Endodermal cell (in vitro differentiated cells): ENCODE measurements around the gene SH2B2. TPM values are rescaled to one million over a fixed set of nuclear protein-coding genes. Genes with fewer than 3 reads are reported as not detected.

ENCODE experiments used
- DNase-seq: peaks from one replicate; pipeline ENCODE4 v3.0.0-alpha.2; 2017
- H3K27ac ChIP-seq: 2 replicates; pipeline ENCODE4 v1.5.1; 2013; ENCODE audit warnings: mild to moderate bottlenecking, low read depth, low read length, moderate library complexity
- H3K27me3 ChIP-seq: 2 replicates; pipeline ENCODE4 v1.6.1; 2013; ENCODE audit warnings: mild to moderate bottlenecking, low read length, moderate library complexity; ENCODE audit not compliant: insufficient read depth, control insufficient read depth, poor library complexity, severe bottlenecking
- H3K36me3 ChIP-seq: 2 replicates; pipeline ENCODE4 v1.7.0; 2013; ENCODE audit warnings: mild to moderate bottlenecking, low read length, moderate library complexity; ENCODE audit not compliant: control insufficient read depth, insufficient read depth
- H3K4me1 ChIP-seq: one replicate; pipeline ENCODE4 v1.7.0; 2013; ENCODE audit warnings: low read length; ENCODE audit not compliant: control insufficient read depth, insufficient read depth
- H3K4me3 ChIP-seq: 2 replicates; pipeline ENCODE4 v1.5.1; 2013; ENCODE audit warnings: mild to moderate bottlenecking, low read length, moderate library complexity
- H3K9ac ChIP-seq: 2 replicates; pipeline ENCODE4 v1.6.1; 2013; ENCODE audit warnings: mild to moderate bottlenecking, low read length, moderate library complexity; ENCODE audit not compliant: poor library complexity, severe bottlenecking; ENCODE audit errors: extremely low read depth
- H3K9me3 ChIP-seq: 2 replicates; pipeline ENCODE4 v1.6.1; 2013; ENCODE audit warnings: mild to moderate bottlenecking, low read length, moderate library complexity; ENCODE audit not compliant: control insufficient read depth
- H3K27ac Mint-ChIP-seq: 2 replicates; pipeline ENCODE4 v1.8.0; 2020; ENCODE audit warnings: mixed read lengths
- H3K27me3 Mint-ChIP-seq: 2 replicates; pipeline ENCODE4 v1.8.0; 2021; ENCODE audit warnings: mild to moderate bottlenecking, mixed read lengths; ENCODE audit not compliant: insufficient read depth
- H3K36me3 Mint-ChIP-seq: 2 replicates; pipeline ENCODE4 v1.8.0; 2020; ENCODE audit warnings: low read depth, mixed read lengths
- H3K4me1 Mint-ChIP-seq: 2 replicates; pipeline ENCODE4 v1.8.0; 2020; ENCODE audit warnings: mixed read lengths
- H3K4me3 Mint-ChIP-seq: 2 replicates; pipeline ENCODE4 v1.8.0; 2020; ENCODE audit warnings: mild to moderate bottlenecking, moderate library complexity, mixed read lengths
- H3K9me3 Mint-ChIP-seq: 2 replicates; pipeline ENCODE4 v1.8.0; 2020; ENCODE audit warnings: mild to moderate bottlenecking, mixed read lengths
- WGBS, 2 experiments: methylation state at CpG; one replicate each; pipeline versions ENCODE4 v1.1.5 to v1.1.7; 2013; ENCODE audit warnings: missing lambda C conversion rate in 2 of 2, mixed read lengths in 1 of 2; ENCODE audit not compliant: insufficient coverage in 1 of 2, insufficient read length in 1 of 2; 5-methylcytosine and 5-hydroxymethylcytosine counted together
- long read RNA-seq, 4 experiments: library from polyadenylated mRNA in 2 of 4; library from RNA in 1 of 4; library from capped mRNA in 1 of 4; stranded (forward) in 3 of 4; unstranded in 1 of 4; transcript quantifications; one replicate each; pipeline ENCODE4 v2.0.0, GENCODE V29; 2020 to 2021; ENCODE audit warnings: inconsistent platforms in 1 of 4
- polyA plus RNA-seq, 2 experiments: library from polyadenylated mRNA; stranded (reverse); fragments of 50-300 nt; gene quantifications; one replicate each; pipeline ENCODE4 v1.2.3, GENCODE V29; 2013
- total RNA-seq, 2 donors: library from RNA; stranded (reverse); fragmentation: NEBNext Ultra II Directional in 1 of 2; extraction: Animal tissue kit (Norgen Biotek cat#: 25700) in 1 of 2; gene quantifications; 2 replicates in 1 of 2; 3 replicates in 1 of 2; pipeline ENCODE4 v1.2.1, GENCODE V29; 2021
- TF ChIP-seq, protein P1 (sequence below): fragments of 200-600 bp; sonication (generic); conservative IDR thresholded peaks from 2 replicates; pipeline ENCODE4 v1.5.0; 2021; ENCODE audit warnings: antibody characterized with exemption, mild to moderate bottlenecking

Gene SH2B2
- total RNA-seq, result 1 to 10 TPM; 8.0 to 8.7 TPM
- 8.4 TPM for polyA plus RNA-seq (2013, experiment 1 of 2)
- 8.7 TPM for polyA plus RNA-seq (2013, experiment 2 of 2)
- long read RNA-seq, experiment 1, partial matches to known transcripts, result 1 of 6 reads
- long read RNA-seq, experiment 1, other reads (novel, unspliced or antisense), result 5 of 6 reads
- long read RNA-seq, experiment 2, partial matches to known transcripts, result 0 of 50 reads
- long read RNA-seq, experiment 2, other reads (novel, unspliced or antisense), result 50 of 50 reads
- long read RNA-seq, experiment 3, result 0 reads
- long read RNA-seq, experiment 4, result 0 reads

DNA sequence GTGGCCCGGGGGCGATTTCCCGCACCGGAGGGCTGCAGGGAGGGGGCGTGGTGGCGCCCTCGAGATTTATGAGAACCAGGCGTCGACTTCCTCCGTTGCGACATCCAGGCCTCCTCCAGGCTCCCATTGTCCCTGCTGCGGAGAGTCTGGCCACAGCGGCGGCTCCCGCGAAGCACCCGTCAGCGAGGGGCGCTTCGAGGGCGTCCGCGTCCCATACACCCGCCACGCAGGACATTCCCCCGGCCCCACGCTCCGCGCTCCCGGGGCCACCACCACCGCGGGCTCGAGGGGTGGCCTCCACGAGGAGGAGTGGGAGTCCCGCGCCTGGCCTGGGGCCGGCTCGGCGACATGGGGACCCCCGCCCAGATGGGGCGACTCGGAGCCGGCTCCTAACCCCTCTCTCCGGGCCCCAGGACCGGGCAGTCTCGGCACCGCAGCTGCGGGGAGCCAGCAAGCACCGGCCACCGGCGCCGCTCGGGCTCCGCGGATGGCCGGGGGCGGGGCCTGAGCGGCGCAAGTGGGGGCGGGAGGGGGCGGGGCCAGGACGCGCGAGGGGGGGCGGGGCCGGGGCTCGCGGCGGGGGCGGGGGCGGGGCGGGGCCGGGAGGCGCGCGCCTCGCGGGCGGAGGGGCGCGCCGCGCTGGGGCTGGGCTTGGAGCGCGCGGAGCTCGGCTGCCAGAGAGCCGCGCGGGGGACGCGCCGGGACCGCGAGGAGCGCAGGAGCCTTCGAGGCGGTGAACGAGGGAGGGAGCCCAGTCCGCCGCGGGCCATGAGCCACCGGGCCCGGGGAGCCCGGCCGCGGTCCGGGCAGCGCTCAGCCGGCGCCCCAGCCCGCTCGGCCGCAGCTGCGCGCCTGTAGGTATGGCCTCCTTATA is at the start of gene SH2B2:
Gene SH2B2 (plus strand): TSS at position 632 of the 874 bp plus-strand sequence. CDS start 13,683 bp downstream, outside the sequence.
- Histone ChIP-seq H3K36me3 (no peaks in the 10 kb centered on the region), H3K9ac (peak within 1 kb of the TSS; percentile 70), H3K9me3 (no peaks in the 10 kb centered on the region), H3K27me3 (peaks cover 5% of the 10 kb centered on the region), H3K4me1 (no peaks in the 10 kb centered on the region), H3K27ac (peak within 1 kb of the TSS; percentile 89), H3K4me3 (peak within 1 kb of the TSS; percentile 81)
- Mint-ChIP-seq H3K36me3 (no peaks in the 10 kb centered on the region), H3K4me3 (peak within 1 kb of the TSS; percentile 54), H3K9me3 (no peaks in the 10 kb centered on the region), H3K4me1 (no peaks in the 10 kb centered on the region), H3K27me3 (peaks cover 22% of the 10 kb centered on the region), H3K27ac (no peak within 1 kb of the TSS)
- TF ChIP-seq, protein P1, sequence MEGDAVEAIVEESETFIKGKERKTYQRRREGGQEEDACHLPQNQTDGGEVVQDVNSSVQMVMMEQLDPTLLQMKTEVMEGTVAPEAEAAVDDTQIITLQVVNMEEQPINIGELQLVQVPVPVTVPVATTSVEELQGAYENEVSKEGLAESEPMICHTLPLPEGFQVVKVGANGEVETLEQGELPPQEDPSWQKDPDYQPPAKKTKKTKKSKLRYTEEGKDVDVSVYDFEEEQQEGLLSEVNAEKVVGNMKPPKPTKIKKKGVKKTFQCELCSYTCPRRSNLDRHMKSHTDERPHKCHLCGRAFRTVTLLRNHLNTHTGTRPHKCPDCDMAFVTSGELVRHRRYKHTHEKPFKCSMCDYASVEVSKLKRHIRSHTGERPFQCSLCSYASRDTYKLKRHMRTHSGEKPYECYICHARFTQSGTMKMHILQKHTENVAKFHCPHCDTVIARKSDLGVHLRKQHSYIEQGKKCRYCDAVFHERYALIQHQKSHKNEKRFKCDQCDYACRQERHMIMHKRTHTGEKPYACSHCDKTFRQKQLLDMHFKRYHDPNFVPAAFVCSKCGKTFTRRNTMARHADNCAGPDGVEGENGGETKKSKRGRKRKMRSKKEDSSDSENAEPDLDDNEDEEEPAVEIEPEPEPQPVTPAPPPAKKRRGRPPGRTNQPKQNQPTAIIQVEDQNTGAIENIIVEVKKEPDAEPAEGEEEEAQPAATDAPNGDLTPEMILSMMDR, result peak; percentile 11
- WGBS, 2 experiments, result 1% methylated on average over 23 to 101 of the region's 116 CpGs
- DNase-seq, result peak; percentile 86

DNA sequence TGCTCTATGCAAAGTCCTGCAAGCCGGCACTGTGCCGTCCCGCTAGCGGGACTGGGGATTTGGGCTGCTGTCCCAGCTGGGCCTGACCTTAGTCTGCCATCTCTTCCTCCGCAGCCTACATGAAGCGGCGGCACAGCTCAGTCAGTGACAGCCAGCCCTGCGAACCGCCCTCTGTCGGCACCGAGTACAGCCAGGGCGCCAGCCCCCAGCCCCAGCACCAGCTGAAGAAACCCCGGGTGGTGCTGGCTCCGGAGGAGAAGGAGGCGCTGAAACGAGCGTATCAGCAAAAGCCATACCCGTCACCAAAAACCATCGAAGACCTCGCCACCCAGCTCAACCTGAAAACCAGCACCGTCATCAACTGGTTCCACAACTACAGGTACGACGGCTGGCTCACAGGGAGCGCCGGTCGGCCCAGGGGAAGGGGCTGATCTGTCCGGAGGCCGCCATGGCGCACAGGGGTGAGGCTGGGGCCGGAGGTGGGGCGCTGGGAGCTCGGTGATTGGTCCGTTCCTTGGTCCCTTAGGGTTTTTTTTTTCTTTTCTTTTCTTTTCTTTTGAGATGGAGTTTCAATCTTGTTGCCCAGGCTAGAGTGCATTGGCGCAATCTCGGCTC is 47.4 kb upstream of the SH2B2 start:
- Histone ChIP-seq H3K4me1 (no peaks in the 10 kb centered on the region), H3K9me3 (no peaks in the 10 kb centered on the region), H3K9ac (no peak overlapping the region), H3K27ac (no peak overlapping the region), H3K36me3 (peaks cover 33% of the 10 kb centered on the region), H3K4me3 (no peak overlapping the region), H3K27me3 (no peaks in the 10 kb centered on the region)
- no peak for DNase-seq
- WGBS, 2 experiments, result 95% methylated on average over 20 to 35 of the region's 35 CpGs
- no peak overlapping the region for H3K27ac Mint-ChIP-seq
- H3K9me3 Mint-ChIP-seq, result no peaks in the 10 kb centered on the region
- H3K27me3 Mint-ChIP-seq, result no peaks in the 10 kb centered on the region
- H3K4me3 Mint-ChIP-seq, result no peak overlapping the region
- TF ChIP-seq, protein P1, result no peak
- peaks cover 60% of the 10 kb centered on the region for H3K36me3 Mint-ChIP-seq
- H3K4me1 Mint-ChIP-seq, result no peaks in the 10 kb centered on the region

DNA sequence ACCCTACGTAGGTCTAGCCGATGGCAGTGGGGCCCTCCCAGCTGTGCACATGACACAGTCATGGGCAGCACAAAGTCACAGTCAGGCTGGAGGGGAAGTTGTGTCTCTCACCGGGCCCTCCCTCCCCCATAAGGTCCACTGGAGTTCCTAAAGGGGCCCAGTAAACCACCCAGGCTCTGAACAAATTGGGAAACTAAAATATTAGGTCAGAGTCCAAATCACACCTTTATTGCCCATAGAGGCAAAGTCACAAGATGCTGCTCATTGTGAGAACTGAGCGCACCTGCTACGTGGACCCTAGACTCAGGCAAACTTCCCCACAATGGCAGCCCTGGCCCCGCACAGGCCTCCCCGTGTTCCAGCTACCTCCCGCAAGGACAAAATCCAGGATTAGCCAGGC is 45.2 kb upstream of the SH2B2 start:
- H3K4me1 Mint-ChIP-seq, result no peaks in the 10 kb centered on the region
- WGBS, 2 experiments, result 96 to 98% methylated on average over 8 of the region's 8 CpGs

More for the DNA sequence above, 45.2 kb upstream of the SH2B2 start:
- Mint-ChIP-seq H3K27ac (no peak overlapping the region), H3K27me3 (no peaks in the 10 kb centered on the region), H3K36me3 (peaks cover 57% of the 10 kb centered on the region), H3K4me3 (no peak overlapping the region), H3K9me3 (no peaks in the 10 kb centered on the region)
- H3K27ac ChIP-seq, result no peak overlapping the region
- no peak for DNase-seq
- TF ChIP-seq, protein P1, result no peak
- H3K9ac ChIP-seq, result no peak overlapping the region
- H3K4me3 ChIP-seq, result no peak overlapping the region
- no peaks in the 10 kb centered on the region for H3K4me1 ChIP-seq
- no peaks in the 10 kb centered on the region for H3K9me3 ChIP-seq
- H3K36me3 ChIP-seq, result peaks cover 32% of the 10 kb centered on the region
- H3K27me3 ChIP-seq, result no peaks in the 10 kb centered on the region
